GM19438 (cell line): ENCODE data around the gene SORCS3.

Experiments used
- ATAC-seq: cut with Tn5 transposase; IDR thresholded peaks from one replicate; pipeline ENCODE4 v1.9.1; 2021; ENCODE audit warnings: low read depth; ENCODE audit not compliant: unreplicated experiment

The SORCS3 gene

DNA sequence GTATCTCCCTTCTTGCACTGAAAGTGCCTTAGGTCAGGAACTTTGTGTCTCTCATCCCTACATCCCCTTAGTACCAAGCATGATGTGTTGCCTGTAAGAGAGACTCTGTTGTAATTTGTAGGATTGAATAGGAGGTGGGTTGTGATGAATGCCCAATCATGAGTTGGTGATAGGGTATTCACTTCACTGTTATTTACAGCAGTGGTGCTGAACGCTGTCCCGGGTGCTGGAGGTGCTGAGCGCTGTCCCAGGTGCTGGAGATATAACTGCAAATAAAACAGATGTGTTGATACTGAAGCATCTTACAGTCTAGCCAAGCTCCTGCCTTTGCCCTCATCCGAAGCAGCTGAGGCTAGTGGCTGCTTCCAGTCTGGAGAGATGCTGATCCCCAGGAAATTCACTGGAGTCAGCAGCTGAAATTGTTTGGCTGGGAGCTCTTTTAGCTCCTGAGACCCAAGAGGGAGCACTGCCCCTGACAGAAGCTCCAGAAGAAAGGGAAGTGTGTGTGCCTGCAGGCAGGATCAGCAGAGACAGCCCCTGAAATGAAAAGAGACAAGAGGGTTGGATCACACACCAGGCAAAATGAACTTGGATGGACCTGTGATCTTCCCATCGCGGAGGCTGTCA lies 183.4 kb downstream of the SORCS3 start:
- no peak for ATAC-seq

GRCh38 chr10:104831272-104831671 lies 190.2 kb downstream of the SORCS3 start:
- ATAC-seq: no peak

GRCh38 chr10:104834580-104834979 lies 193.5 kb downstream of the SORCS3 start:
- ATAC-seq: no peak

GRCh38 chr10:104835422-104835821 lies 194.3 kb downstream of the SORCS3 start:
- ATAC-seq: peak; percentile 53

DNA sequence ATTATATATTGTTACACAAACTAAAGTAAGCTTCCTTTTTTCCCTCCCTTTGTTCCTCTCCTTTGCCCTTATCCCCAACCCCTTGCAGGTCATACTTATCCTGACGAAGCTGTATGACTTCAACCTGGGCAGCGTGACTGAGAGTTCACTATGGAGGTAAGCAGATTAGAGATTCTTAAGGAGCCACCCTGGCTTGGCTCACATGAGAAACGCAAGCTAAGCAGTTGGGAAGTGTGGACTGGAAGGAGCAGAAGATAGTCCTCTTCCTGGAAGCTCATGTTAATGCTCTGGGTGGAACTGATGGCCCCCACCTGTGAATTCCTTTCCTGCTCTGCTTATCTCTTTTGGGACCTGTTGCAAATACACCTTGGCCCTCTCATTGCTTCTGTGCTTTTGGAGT lies 201.6 kb downstream of the SORCS3 start:
- ATAC-seq: no peak

- ATAC-seq: no peak
Observed at GRCh38 chr10:104844073-104844472, 203.0 kb downstream of the SORCS3 start.

DNA sequence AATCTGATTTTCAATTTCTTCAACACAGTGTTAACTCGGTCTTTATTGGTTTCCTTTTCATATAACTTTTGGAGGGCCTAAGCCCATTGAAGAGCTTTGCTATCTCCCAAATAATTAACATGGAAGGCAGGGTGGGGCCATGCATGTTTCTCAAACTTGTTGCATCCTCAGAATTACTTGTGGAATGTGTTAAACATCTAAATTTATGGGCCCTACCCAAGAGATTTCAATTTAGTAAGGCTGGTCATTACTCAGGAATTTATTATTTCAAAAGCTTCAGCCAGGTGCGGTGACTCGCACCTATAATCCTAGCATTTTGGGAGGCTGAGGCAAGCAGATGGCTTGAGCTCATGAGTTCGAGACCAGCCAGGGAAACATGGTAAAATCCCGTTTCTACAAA lies 208.9 kb downstream of the SORCS3 start:
- ATAC-seq: no peak

DNA sequence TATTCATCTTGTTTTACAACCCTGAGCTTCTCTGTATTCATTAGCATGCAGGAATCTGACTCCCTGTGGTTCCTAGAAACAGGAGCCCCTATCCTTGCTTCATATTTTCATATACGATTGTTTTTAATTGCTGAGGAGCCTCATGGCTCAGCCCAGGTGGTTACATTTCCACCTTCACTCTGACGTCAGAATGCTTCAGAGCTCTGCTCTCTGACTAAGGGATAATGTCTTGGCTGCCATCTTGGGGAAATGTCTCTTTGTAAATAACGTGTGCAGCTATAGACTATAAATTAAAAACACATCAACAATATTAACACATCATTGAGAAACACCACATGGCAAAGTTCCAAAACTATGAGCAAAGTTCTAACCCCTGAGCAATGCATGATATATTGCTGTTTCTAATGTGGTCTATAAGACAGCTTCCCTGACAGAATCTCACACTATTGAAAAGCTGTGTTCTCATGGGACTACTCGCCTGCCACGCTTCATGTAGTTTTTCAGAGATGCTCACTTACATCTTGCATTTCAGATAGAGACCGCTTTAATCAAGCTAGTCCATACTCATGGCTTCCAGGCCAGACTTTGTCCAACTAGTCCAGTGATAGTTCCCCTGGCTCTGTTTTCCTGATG lies 227.0 kb downstream of the SORCS3 start:
- no peak for ATAC-seq

GRCh38 chr10:104872691-104873090 lies 231.6 kb downstream of the SORCS3 start:
- no peak for ATAC-seq

- ATAC-seq: no peak
Observed at GRCh38 chr10:104873161-104873560, 232.1 kb downstream of the SORCS3 start.

DNA sequence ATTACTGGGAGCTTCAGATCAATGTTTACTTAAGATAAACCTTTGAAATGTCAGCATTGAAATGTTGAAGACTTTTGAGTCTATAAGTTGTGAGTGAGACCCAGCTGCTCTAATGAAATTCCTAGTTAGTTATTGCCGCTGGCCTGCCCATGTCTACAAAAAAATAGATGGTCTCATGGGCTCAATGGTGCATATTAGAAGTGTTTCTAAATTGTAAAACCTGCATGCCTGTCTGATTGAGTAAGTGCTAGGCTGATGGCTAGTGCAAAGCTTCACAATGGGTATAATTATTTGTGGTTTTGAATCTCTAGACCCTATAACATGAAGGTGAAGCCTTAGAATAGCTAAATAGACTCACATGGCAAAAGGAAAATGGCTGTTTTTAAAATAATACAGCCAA lies 234.5 kb downstream of the SORCS3 start:
- no peak for ATAC-seq

GRCh38 chr10:104880624-104881398 lies 239.7 kb downstream of the SORCS3 start:
- ATAC-seq: no peak

DNA sequence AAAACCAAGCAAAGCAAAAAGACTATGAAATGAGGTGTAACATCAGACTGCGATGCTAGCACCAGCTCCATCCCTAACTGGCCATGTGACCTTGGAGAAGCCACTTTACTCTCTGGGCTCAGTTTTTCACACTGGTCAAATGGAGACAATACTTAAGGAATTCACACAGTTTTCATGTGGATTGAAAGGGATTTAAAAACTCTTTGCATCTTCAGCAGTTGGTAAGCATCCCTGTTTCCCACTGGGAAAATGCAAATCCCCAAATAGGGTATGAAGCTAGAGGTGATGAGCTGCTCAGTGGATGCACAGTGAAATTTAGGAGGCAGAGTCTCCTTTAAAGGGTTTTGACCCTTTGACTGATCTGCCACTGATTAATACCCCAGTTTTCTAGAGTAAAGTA lies 240.7 kb downstream of the SORCS3 start:
- no peak for ATAC-seq

GRCh38 chr10:104892879-104893617 lies 252.0 kb downstream of the SORCS3 start:
- no peak for ATAC-seq

GRCh38 chr10:104893701-104894100 lies 252.6 kb downstream of the SORCS3 start:
- no peak for ATAC-seq

- ATAC-seq: no peak
Observed at GRCh38 chr10:104894681-104895080, 253.6 kb downstream of the SORCS3 start.

DNA sequence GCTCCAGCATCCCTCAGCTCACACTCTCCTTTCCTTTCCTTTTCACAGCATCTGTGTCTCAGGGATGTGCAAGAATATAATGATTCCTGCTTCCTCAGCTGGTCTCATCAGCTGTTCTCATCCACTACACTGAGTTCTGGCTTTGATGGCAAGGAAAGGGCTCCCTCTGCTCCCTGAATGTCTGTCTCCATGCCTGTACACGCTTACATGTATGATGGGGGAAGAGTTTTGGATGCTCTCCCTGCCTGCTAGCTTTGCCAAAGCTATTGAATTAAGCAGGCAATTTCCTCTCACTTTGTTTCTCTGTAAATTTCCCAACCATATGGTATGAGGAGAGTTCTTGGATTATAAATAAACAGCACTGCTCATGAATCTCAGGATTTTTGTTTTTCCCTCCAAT lies 254.5 kb downstream of the SORCS3 start:
- ATAC-seq: no peak

GRCh38 chr10:104895981-104896380 lies 254.9 kb downstream of the SORCS3 start:
- ATAC-seq: no peak

- no peak for ATAC-seq
Observed at GRCh38 chr10:104897696-104898095, 256.6 kb downstream of the SORCS3 start.

DNA sequence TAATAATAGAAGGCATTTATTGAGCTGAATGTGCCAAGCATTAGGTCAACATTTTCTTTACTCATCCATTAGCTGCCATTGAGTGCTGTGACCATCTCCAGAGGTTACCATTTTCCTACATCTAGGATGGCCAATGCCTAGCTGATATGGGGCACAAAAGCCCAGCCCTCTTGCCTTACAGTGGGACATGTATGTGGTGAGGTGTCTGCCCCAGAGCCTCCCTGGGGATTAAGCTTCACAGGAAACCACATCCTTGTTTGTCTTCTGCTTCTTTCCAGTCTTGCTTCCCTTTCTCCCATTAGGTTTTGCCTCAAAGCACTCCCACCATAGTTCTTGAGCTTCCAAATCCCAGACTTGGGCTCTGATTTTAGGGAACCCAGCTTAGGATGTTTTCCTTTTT lies 258.7 kb downstream of the SORCS3 start:
- ATAC-seq: peak; percentile 63

DNA sequence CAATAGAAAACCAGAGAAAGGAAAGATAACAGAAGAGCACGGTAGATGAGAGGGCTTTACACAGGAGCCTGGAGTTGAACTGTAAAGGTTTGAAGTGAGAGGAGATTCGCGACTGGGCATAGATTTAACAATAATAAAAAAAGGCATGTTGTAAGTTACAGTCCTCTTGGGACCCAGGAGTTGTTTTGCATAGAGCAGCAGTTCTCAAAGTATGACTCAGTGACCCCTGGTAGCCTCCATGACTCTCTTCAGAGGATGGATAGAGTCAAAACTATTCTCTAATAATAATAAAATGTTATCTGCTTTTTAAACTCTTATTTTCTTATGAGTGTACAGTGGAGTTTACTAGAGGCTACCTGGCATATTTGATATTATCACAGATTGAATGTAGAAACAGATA lies 262.3 kb downstream of the SORCS3 start:
- ATAC-seq: no peak
